ENCODE results near the gene QDPR.

- TF ChIP-seq CTCF (IDR thresholded peaks at IDR 0.05) (no peak), ZFX (IDR thresholded peaks at IDR 0.05; ENCODE audit: borderline replicate concordance) (no peak)
Observed at GRCh38 chr4:17491196-17491595, 20.7 kb downstream of the QDPR start.
